H1 (cell line): Measurements from ENCODE around the gene CERT1. TPM values are rescaled to one million over a fixed set of nuclear protein-coding genes. Genes with fewer than 3 reads are reported as not detected.

Experiments used
- ASH2L ChIP-seq: fragments of 200-600, 300-600 bp; sonication (generic); IDR thresholded peaks from one replicate; pipeline ENCODE4 v1.7.1; 2017; ENCODE audit warnings: low read length
- BACH1 ChIP-seq: IDR thresholded peaks from 2 replicates; pipeline ENCODE4 v1.6.1; 2012; ENCODE audit warnings: low read length, improper control_type of control experiment
- CEBPB ChIP-seq: IDR thresholded peaks from 2 replicates; pipeline ENCODE4 v1.6.1; 2012; ENCODE audit warnings: low read depth, low read length
- EP300 ChIP-seq, 2 experiments: IDR thresholded peaks; 1 replicate in 1 of 2; 2 replicates in 1 of 2; pipeline ENCODE4 v1.6.1; 2011 to 2012; ENCODE audit warnings: low read depth in 2 of 2, low read length in 2 of 2, mild to moderate bottlenecking in 2 of 2, borderline replicate concordance in 1 of 2, inconsistent platforms in 1 of 2, moderate library complexity in 1 of 2
- GTF2F1 ChIP-seq: IDR thresholded peaks from 2 replicates; pipeline ENCODE4 v1.6.1; 2012; ENCODE audit warnings: low read depth, low read length, improper control_type of control experiment, borderline replicate concordance
- JUN ChIP-seq: IDR thresholded peaks from 2 replicates; pipeline ENCODE4 v1.6.1; 2011; ENCODE audit warnings: low read depth, mild to moderate bottlenecking, improper control_type of control experiment, low read length
- JUND ChIP-seq: IDR thresholded peaks from 2 replicates; pipeline ENCODE4 v1.6.1; 2011; ENCODE audit warnings: mild to moderate bottlenecking, improper control_type of control experiment, low read length
- KDM1A ChIP-seq: fragments of 200-600, 300-600 bp; sonication (generic); IDR thresholded peaks from 2 replicates; pipeline ENCODE4 v1.7.1; 2016; ENCODE audit warnings: mild to moderate bottlenecking, low read length, borderline replicate concordance
- MAX ChIP-seq: IDR thresholded peaks from 2 replicates; pipeline ENCODE4 v1.6.1; 2012; ENCODE audit warnings: inconsistent platforms
- POLR2A ChIP-seq, 2 experiments: IDR thresholded peaks; 1 replicate in 1 of 2; 2 replicates in 1 of 2; pipeline ENCODE4 v1.6.1; 2011; ENCODE audit warnings: low read depth in 2 of 2, low read length in 2 of 2, mild to moderate bottlenecking in 2 of 2; ENCODE audit errors: control extremely low read depth in 1 of 2
- POU5F1 ChIP-seq: IDR thresholded peaks from 2 replicates; pipeline ENCODE4 v1.6.1; 2011; ENCODE audit warnings: low read depth, mild to moderate bottlenecking, low read length, moderate library complexity
- RAD21 ChIP-seq, 2 experiments: IDR thresholded peaks in 1 of 2; conservative IDR thresholded peaks in 1 of 2; 2 replicates each; pipeline ENCODE4 v1.6.1; 2011; ENCODE audit warnings: low read depth in 2 of 2, low read length in 2 of 2, improper control_type of control experiment in 1 of 2, inconsistent platforms in 1 of 2, mild to moderate bottlenecking in 1 of 2, moderate library complexity in 1 of 2
- RBBP5 ChIP-seq: IDR thresholded peaks from 2 replicates; pipeline ENCODE4 v1.7.1; 2012; ENCODE audit warnings: low read depth, mild to moderate bottlenecking, inconsistent platforms, low read length, moderate library complexity, borderline replicate concordance
- RNF2 ChIP-seq: fragments of 200-900, 300-1000 bp; sonication (generic); IDR thresholded peaks from 2 replicates; pipeline ENCODE4 v1.7.1; 2016; ENCODE audit warnings: borderline replicate concordance, low read depth, mild to moderate bottlenecking, antibody characterized with exemption, low read length; ENCODE audit not compliant: poor library complexity, severe bottlenecking; ENCODE audit errors: missing control alignments
- RXRA ChIP-seq: IDR thresholded peaks from 2 replicates; pipeline ENCODE4 v1.6.1; 2011; ENCODE audit warnings: low read depth, mild to moderate bottlenecking, low read length, moderate library complexity; ENCODE audit not compliant: insufficient read depth
- SP1 ChIP-seq: IDR thresholded peaks from 2 replicates; pipeline ENCODE4 v1.6.1; 2011; ENCODE audit warnings: low read depth, low read length
- SUZ12 ChIP-seq: fragments of 200-600 bp; sonication (generic); IDR thresholded peaks from 2 replicates; pipeline ENCODE4 v1.6.1; 2012; ENCODE audit warnings: mild to moderate bottlenecking, inconsistent platforms, low read length, moderate library complexity, mixed read lengths
- TAF7 ChIP-seq: optimal IDR thresholded peaks from 2 replicates; pipeline ENCODE3; 2011; ENCODE audit warnings: low read depth, mild to moderate bottlenecking, inconsistent platforms, low read length, moderate library complexity, borderline replicate concordance
- TBP ChIP-seq: IDR thresholded peaks from 2 replicates; pipeline ENCODE4 v1.6.1; 2011; ENCODE audit warnings: low read depth, low read length, improper control_type of control experiment
- YY1 ChIP-seq: IDR thresholded peaks from 2 replicates; pipeline ENCODE4 v1.6.1; 2011; ENCODE audit warnings: low read depth, mild to moderate bottlenecking, low read length
- ZNF274 ChIP-seq: IDR thresholded peaks from 2 replicates; pipeline ENCODE4 v1.7.0; 2012; ENCODE audit warnings: low read length, borderline replicate concordance; ENCODE audit errors: extremely low read depth
- polyA plus RNA-seq, 7 experiments: library from polyadenylated mRNA; depleted of rRNA in 3 of 7; stranded (reverse) in 5 of 7; unstranded in 2 of 7; fragments of >200 nt in 5 of 7; fragments of 200-250 nt in 2 of 7; gene quantifications; 1 replicate in 5 of 7; 2 replicates in 1 of 7; 4 replicates in 1 of 7; pipeline versions ENCODE4 v1.2.1 to v1.2.3, GENCODE V29; 2011 to 2013; ENCODE audit warnings: missing spikeins in 2 of 7, mixed read lengths in 2 of 7
- total RNA-seq: library from RNA; stranded (reverse); fragmentation: NEBNext Ultra II Directional; extraction: Animal tissue kit (Norgen Biotek cat#: 25700); gene quantifications from 2 replicates; pipeline ENCODE4 v1.2.1, GENCODE V29; 2021
- TF ChIP-seq, protein P1 (sequence below): IDR thresholded peaks from 2 replicates; pipeline ENCODE4 v1.6.1; 2012; ENCODE audit warnings: low read length, inconsistent platforms

Gene CERT1
- total and polyA plus RNA-seq, 2 of the 8 experiments (the other 6 are each of a cell fraction or from before 2014, with no cell fraction given), result 7.8 to 55.3 TPM

GRCh38 chr5:75336615-75337336, 174.7 kb downstream of the CERT1 start, which contains the start of gene HMGCR (continued):
- TF ChIP-seq RAD21 (IDR thresholded peaks at IDR 0.05 in 1 of 2, conservative IDR thresholded peaks at IDR 0.05 in 1 of 2; ENCODE audit: low read depth in 2 of 2, low read length in 2 of 2) (peak; percentile 70 to 71), SUZ12 (no peak), SP1 (peak; percentile 90), ZNF274 (no peak), POU5F1 (no peak), ASH2L (peak; percentile 96), POLR2A (IDR thresholded peaks at IDR 0.05; ENCODE audit: control extremely low read depth in 1 of 2, low read depth in 2 of 2, low read length in 2 of 2) (peak; percentile 92 to 93), RBBP5 (peak; percentile 60), KDM1A (no peak), BACH1 (peak; percentile 36; the same call in 1 of the 2 replicates), GTF2F1 (peak; percentile 63; the same call in 1 of the 2 replicates), YY1 (peak; percentile 76; the same call in 1 of the 2 replicates), JUN (no peak), RNF2 (no peak), CEBPB (no peak; the same call in 1 of the 2 replicates), JUND (peak; percentile 59), RXRA (no peak), MAX (peak; percentile 98), EP300 (IDR thresholded peaks at IDR 0.05; ENCODE audit: borderline replicate concordance in 1 of 2, low read depth in 2 of 2, low read length in 2 of 2) (no peak), TBP (peak; percentile 85), TAF7 (peak; percentile 81)
- TF ChIP-seq, protein P1, sequence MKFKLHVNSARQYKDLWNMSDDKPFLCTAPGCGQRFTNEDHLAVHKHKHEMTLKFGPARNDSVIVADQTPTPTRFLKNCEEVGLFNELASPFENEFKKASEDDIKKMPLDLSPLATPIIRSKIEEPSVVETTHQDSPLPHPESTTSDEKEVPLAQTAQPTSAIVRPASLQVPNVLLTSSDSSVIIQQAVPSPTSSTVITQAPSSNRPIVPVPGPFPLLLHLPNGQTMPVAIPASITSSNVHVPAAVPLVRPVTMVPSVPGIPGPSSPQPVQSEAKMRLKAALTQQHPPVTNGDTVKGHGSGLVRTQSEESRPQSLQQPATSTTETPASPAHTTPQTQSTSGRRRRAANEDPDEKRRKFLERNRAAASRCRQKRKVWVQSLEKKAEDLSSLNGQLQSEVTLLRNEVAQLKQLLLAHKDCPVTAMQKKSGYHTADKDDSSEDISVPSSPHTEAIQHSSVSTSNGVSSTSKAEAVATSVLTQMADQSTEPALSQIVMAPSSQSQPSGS, result no peak
